GM20000 (cell line): ENCODE results near the gene FSTL4.

Experiments used
- DNase-seq: peaks from one replicate; pipeline ENCODE4 v3.0.0; 2012; ENCODE audit warnings: low spot score
- CTCF ChIP-seq: IDR thresholded peaks from 2 replicates; pipeline ENCODE4 v1.5.1; 2012; ENCODE audit warnings: mild to moderate bottlenecking, control low read depth; ENCODE audit errors: extremely low read depth, missing control alignments

The FSTL4 gene

GRCh38 chr5:133357758-133358157, 254.6 kb downstream of the FSTL4 start:
- DNase-seq, result no peak
- TF ChIP-seq CTCF, result no peak

- TF ChIP-seq CTCF, result no peak
- no peak for DNase-seq
Measured at GRCh38 chr5:133356984-133357421, 255.3 kb downstream of the FSTL4 start.

GRCh38 chr5:133356396-133356983, 255.9 kb downstream of the FSTL4 start:
- DNase-seq, result no peak
- TF ChIP-seq CTCF, result no peak

GRCh38 chr5:133354323-133355185, 257.8 kb downstream of the FSTL4 start:
- TF ChIP-seq CTCF, result no peak
- DNase-seq, result no peak

GRCh38 chr5:133353741-133354140, 258.6 kb downstream of the FSTL4 start:
- no peak for DNase-seq
- TF ChIP-seq CTCF, result no peak

GRCh38 chr5:133348406-133348805, 263.9 kb downstream of the FSTL4 start:
- no peak for TF ChIP-seq CTCF
- no peak for DNase-seq

GRCh38 chr5:133347039-133347438, 265.3 kb downstream of the FSTL4 start:
- DNase-seq, result peak; percentile 31
- TF ChIP-seq CTCF, result peak; percentile 49
